SU-DHL-6 (cell line): Measurements from ENCODE around the gene FOXC2.

ENCODE experiments used
- H2AFZ ChIP-seq: fragments of 200-600 bp; sonication (generic); 2 replicates; pipeline ENCODE4 v1.6.1; 2014; ENCODE audit warnings: low read depth, mild to moderate bottlenecking, moderate library complexity, mixed read lengths, antibody characterized with exemption, low read length; ENCODE audit not compliant: severe bottlenecking
- H3F3A ChIP-seq: fragments of 200-600 bp; shearing (Covaris generic); 2 replicates; pipeline ENCODE4 v1.6.0; 2016; ENCODE audit warnings: antibody characterized with exemption, mild to moderate bottlenecking; ENCODE audit not compliant: insufficient read depth
- H3K27ac ChIP-seq: fragments of 200-600 bp; sonication (generic); 2 replicates; pipeline ENCODE4 v1.5.1; 2016; ENCODE audit warnings: low read depth, mild to moderate bottlenecking, low read length, moderate library complexity, mixed read lengths
- H3K27me3 ChIP-seq: fragments of 200-600 bp; sonication (generic), shearing (Covaris generic); 2 replicates; pipeline ENCODE4 v1.6.0; 2014; ENCODE audit warnings: mild to moderate bottlenecking, low read length
- H3K36me3 ChIP-seq: fragments of 200-600 bp; sonication (generic); 2 replicates; pipeline ENCODE4 v1.6.1; 2014; ENCODE audit warnings: mild to moderate bottlenecking, low read length, mixed read lengths
- H3K4me2 ChIP-seq: fragments of 300-600, 200-600 bp; shearing (Covaris generic), sonication (generic); 2 replicates; pipeline ENCODE4 v1.6.0; 2014; ENCODE audit warnings: low read length, low read depth, mild to moderate bottlenecking; ENCODE audit not compliant: poor library complexity, severe bottlenecking
- H3K4me3 ChIP-seq: fragments of 200-600 bp; sonication (generic); 2 replicates; pipeline ENCODE4 v1.5.1; 2014; ENCODE audit warnings: antibody characterized with exemption, low read length, mild to moderate bottlenecking, mixed read lengths; ENCODE audit not compliant: insufficient read depth, poor library complexity, severe bottlenecking
- H3K79me2 ChIP-seq: fragments of 200-600 bp; sonication (generic); 2 replicates; pipeline ENCODE4 v1.6.1; 2014; ENCODE audit warnings: mild to moderate bottlenecking, low read length, moderate library complexity; ENCODE audit not compliant: insufficient read depth
- H3K9ac ChIP-seq: fragments of 200-600 bp; sonication (generic); 2 replicates; pipeline ENCODE4 v1.7.0; 2014; ENCODE audit warnings: mild to moderate bottlenecking, low read length
- H3K9me2 ChIP-seq: fragments of 200-600 bp; sonication (generic); replicated peaks from 2 replicates; pipeline ENCODE4 v1.6.1; 2014; ENCODE audit warnings: low read length; ENCODE audit not compliant: insufficient read depth
- H3K9me3 ChIP-seq: fragments of 200-600 bp; sonication (generic); 2 replicates; pipeline ENCODE4 v1.6.1; 2014; ENCODE audit warnings: low read length, mixed read lengths; ENCODE audit not compliant: insufficient read depth
- H4K20me1 ChIP-seq: fragments of 200-600 bp; sonication (generic); 2 replicates; pipeline ENCODE4 v1.6.1; 2014; ENCODE audit warnings: low read depth, mild to moderate bottlenecking, antibody characterized with exemption, low read length, moderate library complexity, mixed read lengths
- EZH2phosphoT487 ChIP-seq: fragments of 200-600 bp; sonication (generic), shearing (Covaris generic); conservative IDR thresholded peaks from 2 replicates; pipeline ENCODE4 v1.6.1; 2018; ENCODE audit warnings: mild to moderate bottlenecking, antibody characterized with exemption, low read length, moderate library complexity, mixed read lengths
- TF ChIP-seq, protein P1 (sequence below): fragments of 200-600 bp; sonication (generic); IDR thresholded peaks from one replicate; pipeline ENCODE4 v1.5.1; 2017; ENCODE audit warnings: antibody characterized with exemption, mild to moderate bottlenecking, low read length, moderate library complexity; ENCODE audit not compliant: insufficient read depth, poor library complexity, severe bottlenecking

FOXC2 gene

DNA sequence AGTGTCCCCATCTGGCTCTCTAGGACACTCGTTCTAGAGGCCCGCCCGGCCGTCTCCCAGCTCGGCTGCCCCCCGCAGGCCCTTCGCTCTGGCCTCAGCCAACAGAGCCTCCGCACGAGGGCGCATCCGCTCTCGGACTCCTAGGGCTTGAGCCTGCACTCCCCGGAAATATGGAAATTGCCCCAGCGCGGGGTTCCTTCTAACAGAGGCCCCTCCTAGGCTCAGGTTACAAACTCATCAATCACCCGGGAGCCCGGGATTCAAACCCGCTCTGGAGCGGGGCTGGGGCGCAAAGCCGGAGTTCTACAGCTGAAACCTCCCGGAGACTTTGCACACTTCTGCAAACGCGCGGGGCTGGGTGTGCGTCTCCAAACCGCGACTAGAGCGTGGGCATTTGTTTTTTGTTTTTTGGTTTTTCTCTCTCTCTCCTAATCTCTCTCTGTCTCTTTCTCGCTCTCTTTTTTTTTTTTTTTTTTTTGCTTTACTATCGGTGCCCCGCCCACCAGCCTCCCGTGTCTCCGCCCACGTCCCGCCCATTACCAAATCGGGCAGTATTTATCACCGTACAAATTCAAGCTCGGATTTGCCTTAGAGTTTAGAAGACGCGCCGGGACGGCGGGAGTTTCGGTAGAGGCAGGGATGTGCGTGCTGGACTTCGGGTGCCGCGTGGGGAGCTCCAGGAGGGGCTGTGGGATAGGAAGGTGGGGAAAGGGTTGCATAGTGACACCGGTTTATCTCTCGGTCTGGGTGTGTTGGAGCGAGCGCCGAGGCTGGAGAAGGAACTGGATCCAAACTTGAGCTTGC is 9.3 kb downstream of the FOXC2 start:
- H3K79me2 ChIP-seq: no peaks in the 10 kb centered on the region

DNA sequence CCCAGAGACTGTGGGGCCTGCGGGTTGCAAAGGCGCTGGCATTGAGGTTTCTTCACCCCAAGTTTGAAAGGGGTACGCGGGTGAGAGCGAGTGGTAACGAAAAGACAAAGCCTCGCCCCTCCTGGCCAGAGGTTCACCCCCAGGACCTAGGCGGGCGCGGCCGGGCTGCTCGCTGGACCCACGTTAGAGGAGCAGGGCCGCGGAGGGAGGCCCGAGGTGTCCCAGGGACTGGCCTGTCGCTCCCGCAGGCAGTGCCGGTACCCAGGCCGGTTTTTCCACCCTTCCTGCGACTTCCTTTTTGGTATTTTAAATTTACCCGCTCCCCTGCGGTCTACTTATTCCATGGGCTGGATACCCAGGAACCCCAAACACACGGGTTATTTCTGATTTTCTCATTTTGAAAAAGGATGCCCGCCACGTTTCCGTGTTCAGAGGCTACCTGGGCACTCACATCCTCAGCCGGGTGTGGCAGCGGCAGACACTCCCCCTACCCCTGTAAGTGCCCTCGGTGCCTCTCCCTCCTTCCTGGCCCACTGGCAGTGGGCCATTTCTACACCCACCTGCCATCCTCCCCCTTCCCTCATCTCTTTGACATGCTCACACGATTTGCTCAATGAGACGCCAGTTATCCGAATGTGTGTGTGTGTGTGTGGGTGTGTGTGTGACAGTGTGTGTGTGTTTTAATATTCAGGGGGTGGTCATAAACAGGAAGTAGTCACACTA is 10.1 kb downstream of the FOXC2 start:
- Histone ChIP-seq H3K9me2 (no peaks in the 10 kb centered on the region), H3K27ac (no peak overlapping the region), H3K9me3 (no peaks in the 10 kb centered on the region), H3F3A (no peaks in the 10 kb centered on the region), H4K20me1 (no peaks in the 10 kb centered on the region), H3K27me3 (no peaks in the 10 kb centered on the region), H3K4me3 (no peak overlapping the region), H3K79me2 (no peaks in the 10 kb centered on the region), H2AFZ (no peak overlapping the region), H3K4me2 (no peak overlapping the region), H3K36me3 (no peaks in the 10 kb centered on the region), H3K9ac (no peak overlapping the region)
- TF ChIP-seq, protein P1, sequence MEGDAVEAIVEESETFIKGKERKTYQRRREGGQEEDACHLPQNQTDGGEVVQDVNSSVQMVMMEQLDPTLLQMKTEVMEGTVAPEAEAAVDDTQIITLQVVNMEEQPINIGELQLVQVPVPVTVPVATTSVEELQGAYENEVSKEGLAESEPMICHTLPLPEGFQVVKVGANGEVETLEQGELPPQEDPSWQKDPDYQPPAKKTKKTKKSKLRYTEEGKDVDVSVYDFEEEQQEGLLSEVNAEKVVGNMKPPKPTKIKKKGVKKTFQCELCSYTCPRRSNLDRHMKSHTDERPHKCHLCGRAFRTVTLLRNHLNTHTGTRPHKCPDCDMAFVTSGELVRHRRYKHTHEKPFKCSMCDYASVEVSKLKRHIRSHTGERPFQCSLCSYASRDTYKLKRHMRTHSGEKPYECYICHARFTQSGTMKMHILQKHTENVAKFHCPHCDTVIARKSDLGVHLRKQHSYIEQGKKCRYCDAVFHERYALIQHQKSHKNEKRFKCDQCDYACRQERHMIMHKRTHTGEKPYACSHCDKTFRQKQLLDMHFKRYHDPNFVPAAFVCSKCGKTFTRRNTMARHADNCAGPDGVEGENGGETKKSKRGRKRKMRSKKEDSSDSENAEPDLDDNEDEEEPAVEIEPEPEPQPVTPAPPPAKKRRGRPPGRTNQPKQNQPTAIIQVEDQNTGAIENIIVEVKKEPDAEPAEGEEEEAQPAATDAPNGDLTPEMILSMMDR: no peak
- no peak for TF ChIP-seq EZH2phosphoT487

More for the DNA sequence above, 9.3 kb downstream of the FOXC2 start:
- no peak overlapping the region for H3K27ac ChIP-seq
- H2AFZ ChIP-seq: no peak overlapping the region
- no peaks in the 10 kb centered on the region for H3K36me3 ChIP-seq
- H3K9me2 ChIP-seq: no peaks in the 10 kb centered on the region
- no peak overlapping the region for H3K4me2 ChIP-seq
- TF ChIP-seq EZH2phosphoT487: no peak
- TF ChIP-seq, protein P1: no peak
- H3K4me3 ChIP-seq: no peak overlapping the region
- no peaks in the 10 kb centered on the region for H4K20me1 ChIP-seq
- no peaks in the 10 kb centered on the region for H3K9me3 ChIP-seq
- no peaks in the 10 kb centered on the region for H3F3A ChIP-seq
- H3K27me3 ChIP-seq: no peaks in the 10 kb centered on the region
- no peak overlapping the region for H3K9ac ChIP-seq

DNA sequence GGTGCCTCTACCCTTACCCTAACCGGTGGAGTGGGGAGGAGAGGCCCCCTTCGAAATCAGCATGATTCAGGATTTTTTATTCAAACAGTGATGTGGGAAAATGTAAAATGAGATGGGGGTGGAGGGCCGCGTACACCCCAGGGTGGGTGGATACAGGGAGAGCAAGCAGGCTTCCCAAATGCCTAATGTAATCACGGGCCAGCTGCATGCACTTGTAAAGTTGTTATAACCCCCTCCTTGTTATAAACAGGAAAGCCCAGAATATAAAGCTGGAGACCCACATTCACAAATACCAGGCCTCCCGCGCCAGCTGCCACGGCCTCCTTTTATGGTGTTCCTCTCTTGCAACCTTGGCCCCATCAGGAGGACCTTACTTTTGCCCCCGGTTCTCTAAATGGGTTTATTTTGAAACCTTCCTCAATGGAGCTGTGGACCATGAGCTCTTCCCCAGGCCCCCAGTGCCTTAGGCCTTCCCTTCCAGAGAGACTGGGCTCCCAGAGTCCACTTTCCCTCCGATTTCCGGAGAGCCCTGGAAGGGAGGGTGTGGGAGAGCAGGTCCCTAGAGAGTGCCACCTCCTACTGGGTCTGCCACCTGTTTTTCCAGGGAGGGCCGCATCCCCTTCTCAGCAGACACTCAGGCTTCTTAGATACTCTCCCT is 10.8 kb downstream of the FOXC2 start:
- H3K36me3 ChIP-seq: no peaks in the 10 kb centered on the region
- TF ChIP-seq EZH2phosphoT487: no peak
- TF ChIP-seq, protein P1: no peak
- H3K79me2 ChIP-seq: no peaks in the 10 kb centered on the region
- H3K4me3 ChIP-seq: no peak overlapping the region
- no peaks in the 10 kb centered on the region for H3K27me3 ChIP-seq
- no peaks in the 10 kb centered on the region for H3F3A ChIP-seq
- no peak overlapping the region for H3K27ac ChIP-seq
- no peak overlapping the region for H3K4me2 ChIP-seq
- no peak overlapping the region for H3K9ac ChIP-seq
- H2AFZ ChIP-seq: no peak overlapping the region
- no peaks in the 10 kb centered on the region for H4K20me1 ChIP-seq
- H3K9me3 ChIP-seq: no peaks in the 10 kb centered on the region
- H3K9me2 ChIP-seq: no peaks in the 10 kb centered on the region
